Bronchial epithelial cell (primary cell): ENCODE data around the gene NCOA4. TPM values are rescaled to one million over a fixed set of nuclear protein-coding genes. Genes with fewer than 3 reads are reported as not detected.
"Not testable (repeated sequence)": the region's sequence is repeated elsewhere in the genome, so short reads cannot be mapped to it uniquely, and the experiment has no call there.

Experiments
- DNase-seq: peaks from one replicate; pipeline ENCODE4 v3.0.0-alpha.2; 2010; ENCODE audit warnings: low read depth
- FAIRE-seq: peaks from 2 replicates; lab custom pipeline; 2011; peaks lifted over from hg19 to GRCh38; lab: Jason Lieb, UNC
- H3K27me3 ChIP-seq: 2 replicates; pipeline ENCODE4 v1.5.1; 2011; ENCODE audit warnings: low read length; ENCODE audit not compliant: control insufficient read depth, insufficient read depth
- H3K36me3 ChIP-seq: 2 replicates; pipeline ENCODE4 v1.5.1; 2011; ENCODE audit warnings: low read length; ENCODE audit not compliant: control insufficient read depth, insufficient read depth
- H3K4me3 ChIP-seq: 2 replicates; pipeline ENCODE4 v1.5.1; 2011; ENCODE audit warnings: mild to moderate bottlenecking, low read depth, low read length, control low read depth
- CTCF ChIP-seq: IDR thresholded peaks from 2 replicates; pipeline ENCODE4 v1.5.1; 2011; ENCODE audit warnings: mild to moderate bottlenecking, moderate library complexity, low read length, control low read depth, inconsistent platforms; ENCODE audit not compliant: insufficient read depth, severe bottlenecking
- total RNA-seq: library from RNA; depleted of rRNA; stranded (reverse); fragments of >200 nt; gene quantifications from 2 replicates; pipeline ENCODE4 v1.2.1, GENCODE V29; 2014

Gene NCOA4
- total RNA-seq, 1 donor from 2014 or later, result 150 TPM

- TF ChIP-seq CTCF, result no peak
- Histone ChIP-seq H3K4me3 (no peak overlapping the region), H3K36me3 (no peaks in the 10 kb centered on the region), H3K27me3 (no peaks in the 10 kb centered on the region)
- DNase-seq (no peak), FAIRE-seq (no peak)
These were observed 37.7 kb upstream of the NCOA4 start for GRCh38 chr10:46068117-46068516.

GRCh38 chr10:46064269-46064817 lies 33.9 kb upstream of the NCOA4 start:
- no peak for DNase-seq
- no peak for FAIRE-seq
- TF ChIP-seq CTCF, result no peak
- H3K4me3 ChIP-seq, result no peak overlapping the region
- H3K27me3 ChIP-seq, result no peaks in the 10 kb centered on the region
- no peaks in the 10 kb centered on the region for H3K36me3 ChIP-seq

- Histone ChIP-seq H3K4me3 (no peak overlapping the region), H3K36me3 (no peaks in the 10 kb centered on the region), H3K27me3 (no peaks in the 10 kb centered on the region)
- no peak for FAIRE-seq
- no peak for TF ChIP-seq CTCF
- DNase-seq, result no peak
These were observed 32.5 kb upstream of the NCOA4 start for GRCh38 chr10:46062723-46063428.

- no peak for TF ChIP-seq CTCF
- no peak overlapping the region for H3K4me3 ChIP-seq
- DNase-seq (no peak), FAIRE-seq (no peak)
- H3K36me3 ChIP-seq, result no peaks in the 10 kb centered on the region
- H3K27me3 ChIP-seq, result no peaks in the 10 kb centered on the region
These were observed 30.3 kb upstream of the NCOA4 start for GRCh38 chr10:46060706-46061105.

GRCh38 chr10:46057927-46058326 lies 27.5 kb upstream of the NCOA4 start:
- H3K27me3 ChIP-seq, H3K36me3 ChIP-seq, FAIRE-seq, DNase-seq, H3K4me3 ChIP-seq: not testable (repeated sequence)

- no peak for TF ChIP-seq CTCF
- no peaks in the 10 kb centered on the region for H3K27me3 ChIP-seq
- H3K36me3 ChIP-seq, result no peaks in the 10 kb centered on the region
- no peak overlapping the region for H3K4me3 ChIP-seq
- FAIRE-seq (no peak), DNase-seq (no peak)
These were observed 26.6 kb upstream of the NCOA4 start for GRCh38 chr10:46057038-46057437.
